SK-N-SH (cell line): ENCODE measurements around the gene DYRK1A. TPM values are rescaled to one million over a fixed set of nuclear protein-coding genes. Genes with fewer than 3 reads are reported as not detected.

Experiments
- CTCF ChIA-PET: fragments of 300-600, 350-600 bp; formaldehyde crosslinking; extraction: SDS; loops from one replicate; lab custom pipeline; 2021; lab: Yijun Ruan, JAX
- POLR2A ChIA-PET: fragments of 350-600 bp; sonication (Branson Sonifier 250); formaldehyde crosslinking; extraction: SDS; loops from one replicate; lab custom pipeline; 2020; ENCODE audit warnings: antibody characterized with exemption, inconsistent platforms; lab: Yijun Ruan, JAX
- DNase-seq: peaks from one replicate; pipeline ENCODE4 v3.0.0; 2012
- H2AFZ ChIP-seq: fragments of 200-600 bp; sonication (generic); 2 replicates; pipeline ENCODE4 v1.8.1; 2016; ENCODE audit warnings: antibody characterized with exemption, mild to moderate bottlenecking, low read depth
- H3F3A ChIP-seq: fragments of 200-600 bp; sonication (generic); replicated peaks from 2 replicates; pipeline ENCODE3; 2016; ENCODE audit warnings: antibody characterized with exemption, mild to moderate bottlenecking; ENCODE audit not compliant: insufficient read depth
- H3K27ac ChIP-seq, 2 experiments: fragments of 200-500 bp in 1 of 2; fragments of 200-600 bp in 1 of 2; sonication (Bioruptor generic) in 1 of 2; sonication (generic), shearing (Covaris generic) in 1 of 2; 2 replicates each; pipeline versions ENCODE4 v1.5.1 to v1.6.1; 2014 to 2016; ENCODE audit warnings: low read depth in 2 of 2, inconsistent platforms in 1 of 2, low read length in 1 of 2, mild to moderate bottlenecking in 1 of 2, mixed read lengths in 1 of 2
- H3K27me3 ChIP-seq: fragments of 200-600 bp; sonication (generic), shearing (Covaris generic); 2 replicates; pipeline ENCODE4 v1.6.1; 2016; ENCODE audit warnings: mixed run types; ENCODE audit not compliant: insufficient read depth
- H3K36me3 ChIP-seq, 2 experiments: fragments of 200-500 bp in 1 of 2; fragments of 200-600 bp in 1 of 2; sonication (Bioruptor generic) in 1 of 2; sonication (generic) in 1 of 2; replicated peaks in 1 of 2; 2 replicates each; pipeline versions ENCODE3 to v1.5.1; 2014 to 2016; ENCODE audit warnings: low read length in 1 of 2, mild to moderate bottlenecking in 1 of 2; ENCODE audit not compliant: insufficient read depth in 2 of 2, control insufficient read depth in 1 of 2
- H3K4me1 ChIP-seq, 2 experiments: fragments of 200-500 bp in 1 of 2; fragments of 200-600 bp in 1 of 2; sonication (Bioruptor generic) in 1 of 2; sonication (generic), shearing (Covaris generic) in 1 of 2; 2 replicates each; pipeline versions ENCODE4 v1.5.1 to v1.6.1; 2014 to 2016; ENCODE audit warnings: low read depth in 1 of 2, low read length in 1 of 2, mixed run types in 1 of 2; ENCODE audit not compliant: insufficient read depth in 2 of 2, control insufficient read depth in 1 of 2
- H3K4me2 ChIP-seq: fragments of 200-600 bp; sonication (generic), shearing (Covaris generic); 2 replicates; pipeline ENCODE4 v1.6.1; 2017; ENCODE audit warnings: mixed run types
- H3K4me3 ChIP-seq, 2 experiments: fragments of 200-500 bp in 1 of 2; fragments of 200-600 bp in 1 of 2; sonication (Bioruptor generic) in 1 of 2; sonication (generic), shearing (Covaris generic) in 1 of 2; 2 replicates each; pipeline versions ENCODE4 v1.5.1 to v1.8.1; 2014 to 2016; ENCODE audit warnings: low read depth in 2 of 2, inconsistent platforms in 1 of 2, low read length in 1 of 2, mild to moderate bottlenecking in 1 of 2, mixed read lengths in 1 of 2, moderate library complexity in 1 of 2
- H3K79me2 ChIP-seq: fragments of 200-600 bp; sonication (generic); 2 replicates; pipeline ENCODE4 v1.8.1; 2017; ENCODE audit warnings: mild to moderate bottlenecking; ENCODE audit not compliant: insufficient read depth
- H3K9ac ChIP-seq: fragments of 200-600 bp; sonication (generic); 2 replicates; pipeline ENCODE4 v1.6.1; 2017; ENCODE audit warnings: mixed run types
- H3K9me2 ChIP-seq: fragments of 200-600 bp; sonication (generic); 2 replicates; pipeline ENCODE4 v1.6.1; 2017; ENCODE audit warnings: mixed run types
- H3K9me3 ChIP-seq: fragments of 200-600 bp; sonication (generic); 2 replicates; pipeline ENCODE4 v1.6.1; 2017; ENCODE audit warnings: mixed run types, mild to moderate bottlenecking, moderate library complexity
- H4K20me1 ChIP-seq: fragments of 200-600 bp; sonication (generic); 2 replicates; pipeline ENCODE4 v1.6.1; 2017; ENCODE audit warnings: mild to moderate bottlenecking, mixed run types; ENCODE audit not compliant: insufficient read depth
- CHD2 ChIP-seq: fragments of 150-350 bp; IDR thresholded peaks from 2 replicates; pipeline ENCODE4 v1.6.1; 2018; ENCODE audit warnings: low read length; ENCODE audit not compliant: partially characterized antibody
- ELF1 ChIP-seq: IDR thresholded peaks from 2 replicates; pipeline ENCODE4 v1.4.0; 2012
- EZH2phosphoT487 ChIP-seq: fragments of 200-600 bp; sonication (generic); IDR thresholded peaks from 2 replicates; pipeline ENCODE4 v1.6.1; 2017; ENCODE audit warnings: low read depth, mixed run types, mild to moderate bottlenecking, antibody characterized with exemption, moderate library complexity, borderline replicate concordance
- FOXJ3 ChIP-seq: sonication (generic); formaldehyde crosslinking; IDR thresholded peaks from 2 replicates; pipeline ENCODE4 v1.5.1; 2020; ENCODE audit warnings: mild to moderate bottlenecking, missing genetic modification reagents
- GABPA ChIP-seq: IDR thresholded peaks from 2 replicates; pipeline ENCODE4 v1.4.0; 2012; ENCODE audit warnings: low read depth, mild to moderate bottlenecking
- IRF3 ChIP-seq: fragments of 150-350 bp; IDR thresholded peaks from 2 replicates; pipeline ENCODE4 v1.6.1; 2016; ENCODE audit warnings: mild to moderate bottlenecking, low read depth, low read length
- NFIC ChIP-seq: IDR thresholded peaks from 2 replicates; pipeline ENCODE4 v1.4.0; 2012; ENCODE audit warnings: borderline replicate concordance
- NRF1 ChIP-seq: IDR thresholded peaks from 2 replicates; pipeline ENCODE4 v1.6.1; 2012; ENCODE audit warnings: low read depth, mild to moderate bottlenecking, low read length
- PBX3 ChIP-seq: IDR thresholded peaks from 2 replicates; pipeline ENCODE4; 2012
- POLR2AphosphoS5 ChIP-seq: IDR thresholded peaks from 2 replicates; pipeline ENCODE4 v1.6.1; 2012; ENCODE audit warnings: low read depth, low read length
- RCOR1 ChIP-seq: fragments of 150-350 bp; IDR thresholded peaks from 2 replicates; pipeline ENCODE4 v1.6.1; 2017; ENCODE audit warnings: antibody characterized with exemption, low read length
- SMC3 ChIP-seq: IDR thresholded peaks from 2 replicates; pipeline ENCODE4 v1.6.1; 2012; ENCODE audit warnings: low read depth, low read length, improper control_type of control experiment
- TAF1 ChIP-seq: IDR thresholded peaks from 2 replicates; pipeline ENCODE4 v1.6.1; 2012; ENCODE audit warnings: low read depth, mild to moderate bottlenecking, low read length, moderate library complexity, borderline replicate concordance
- TCF12 ChIP-seq: IDR thresholded peaks from 2 replicates; pipeline ENCODE4 v1.4.0; 2012
- TEAD4 ChIP-seq: IDR thresholded peaks from 2 replicates; pipeline ENCODE4 v1.4.0; 2012; ENCODE audit warnings: mild to moderate bottlenecking, borderline replicate concordance; ENCODE audit not compliant: insufficient read depth
- YY1 ChIP-seq: IDR thresholded peaks from 2 replicates; pipeline ENCODE4 v1.4.0; 2012; ENCODE audit warnings: low read depth, mild to moderate bottlenecking
- WGBS: methylation state at CpG from one replicate; pipeline ENCODE4 v1.1.6; 2017; ENCODE audit warnings: low lambda C conversion rate; 5-methylcytosine and 5-hydroxymethylcytosine counted together
- polyA plus RNA-seq, 3 experiments: library from polyadenylated mRNA; depleted of rRNA; stranded (reverse); fragments of >200 nt; gene quantifications; 2 replicates each; pipeline ENCODE4 v1.2.3, GENCODE V29; 2012
- TF ChIP-seq, protein P1 (sequence below): fragments of 200-600 bp; sonication (generic); IDR thresholded peaks from 2 replicates; pipeline ENCODE4 v1.6.1; 2017; ENCODE audit warnings: antibody characterized with exemption, mild to moderate bottlenecking, moderate library complexity
- TF ChIP-seq, protein P2 (sequence below): fragments of 150-350 bp; IDR thresholded peaks from 2 replicates; pipeline ENCODE4 v1.6.1; 2017; ENCODE audit warnings: antibody characterized with exemption, low read length, low read depth, borderline replicate concordance

DYRK1A gene
- polyA plus RNA-seq, 1 of the 3 experiments (the other 2 are of a cell fraction) = 19.3 TPM

- 38% methylated on average over 8 of the region's 8 CpGs for WGBS
Measured at GRCh38 chr21:37370152-37371040, 3.8 kb downstream of the DYRK1A start.

GRCh38 chr21:37371041-37371397 lies 4.4 kb downstream of the DYRK1A start:
- DNase-seq = no peak
- H3K4me3 ChIP-seq = peak overlapping the region; percentile 90 to 92; a peak in 3 of 4 replicates
- peak overlapping the region; percentile 95 for H3K9ac ChIP-seq
- H3F3A ChIP-seq = peaks cover 34% of the 10 kb centered on the region
- peaks cover 24% of the 10 kb centered on the region in 2 experiments; a peak in 3 of 4 replicates for H3K4me1 ChIP-seq
- peaks cover 81% of the 10 kb centered on the region for H4K20me1 ChIP-seq
- TF ChIP-seq, protein P1, sequence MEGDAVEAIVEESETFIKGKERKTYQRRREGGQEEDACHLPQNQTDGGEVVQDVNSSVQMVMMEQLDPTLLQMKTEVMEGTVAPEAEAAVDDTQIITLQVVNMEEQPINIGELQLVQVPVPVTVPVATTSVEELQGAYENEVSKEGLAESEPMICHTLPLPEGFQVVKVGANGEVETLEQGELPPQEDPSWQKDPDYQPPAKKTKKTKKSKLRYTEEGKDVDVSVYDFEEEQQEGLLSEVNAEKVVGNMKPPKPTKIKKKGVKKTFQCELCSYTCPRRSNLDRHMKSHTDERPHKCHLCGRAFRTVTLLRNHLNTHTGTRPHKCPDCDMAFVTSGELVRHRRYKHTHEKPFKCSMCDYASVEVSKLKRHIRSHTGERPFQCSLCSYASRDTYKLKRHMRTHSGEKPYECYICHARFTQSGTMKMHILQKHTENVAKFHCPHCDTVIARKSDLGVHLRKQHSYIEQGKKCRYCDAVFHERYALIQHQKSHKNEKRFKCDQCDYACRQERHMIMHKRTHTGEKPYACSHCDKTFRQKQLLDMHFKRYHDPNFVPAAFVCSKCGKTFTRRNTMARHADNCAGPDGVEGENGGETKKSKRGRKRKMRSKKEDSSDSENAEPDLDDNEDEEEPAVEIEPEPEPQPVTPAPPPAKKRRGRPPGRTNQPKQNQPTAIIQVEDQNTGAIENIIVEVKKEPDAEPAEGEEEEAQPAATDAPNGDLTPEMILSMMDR = no peak
- no peak for TF ChIP-seq TEAD4
- no peak for TF ChIP-seq YY1
- no peak for TF ChIP-seq IRF3
- TF ChIP-seq POLR2AphosphoS5 = no peak
- no peak for TF ChIP-seq TAF1
- peak overlapping the region; percentile 89 for H3K4me2 ChIP-seq
- ChIA-PET POLR2A (no interaction called here), CTCF (interaction anchor here (0.8 to 4.6 kb wide), 3 partner anchors 21 to 126 kb away, joined by 3 to 20 read pairs (median 3); no protein-coding TSS in a partner anchor)
- H3K79me2 ChIP-seq = peaks cover 91% of the 10 kb centered on the region
- H3K9me2 ChIP-seq = no peaks in the 10 kb centered on the region
- H3K9me3 ChIP-seq = no peaks in the 10 kb centered on the region
- H3K36me3 ChIP-seq = no peaks in the 10 kb centered on the region
- no peaks in the 10 kb centered on the region for H3K27me3 ChIP-seq
- peak overlapping the region; percentile 47 to 82; a peak in 3 of 4 replicates for H3K27ac ChIP-seq
- WGBS = 89% methylated on average over 2 of the region's 2 CpGs
- no peak overlapping the region for H2AFZ ChIP-seq

More at GRCh38 chr21:37370152-37371040, 3.8 kb downstream of the DYRK1A start:
- no peaks in the 10 kb centered on the region for H3K9me3 ChIP-seq
- H3K79me2 ChIP-seq = peaks cover 85% of the 10 kb centered on the region
- TF ChIP-seq, protein P2, sequence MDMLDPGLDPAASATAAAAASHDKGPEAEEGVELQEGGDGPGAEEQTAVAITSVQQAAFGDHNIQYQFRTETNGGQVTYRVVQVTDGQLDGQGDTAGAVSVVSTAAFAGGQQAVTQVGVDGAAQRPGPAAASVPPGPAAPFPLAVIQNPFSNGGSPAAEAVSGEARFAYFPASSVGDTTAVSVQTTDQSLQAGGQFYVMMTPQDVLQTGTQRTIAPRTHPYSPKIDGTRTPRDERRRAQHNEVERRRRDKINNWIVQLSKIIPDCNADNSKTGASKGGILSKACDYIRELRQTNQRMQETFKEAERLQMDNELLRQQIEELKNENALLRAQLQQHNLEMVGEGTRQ = no peak
- TF ChIP-seq EZH2phosphoT487 (no peak), NFIC (no peak), SMC3 (no peak), FOXJ3 (no peak), TCF12 (peak; percentile 31), PBX3 (peak; percentile 13; the same call in 1 of the 2 replicates), TEAD4 (no peak), ELF1 (no peak), NRF1 (no peak), GABPA (no peak; the same call in 1 of the 2 replicates), RCOR1 (no peak), CHD2 (no peak)
- peaks cover 75% of the 10 kb centered on the region for H4K20me1 ChIP-seq
- H3K27ac ChIP-seq = peak overlapping the region; percentile 47 to 82
- H3K27me3 ChIP-seq = no peaks in the 10 kb centered on the region
- peak overlapping the region; percentile 90 to 92; a peak in 3 of 4 replicates for H3K4me3 ChIP-seq
- H3K9ac ChIP-seq = peak overlapping the region; percentile 95
- H3K4me1 ChIP-seq = peaks cover 24% of the 10 kb centered on the region in 2 experiments; a peak in 3 of 4 replicates
- H3K9me2 ChIP-seq = no peaks in the 10 kb centered on the region
- DNase-seq = no peak
- H3F3A ChIP-seq = peaks cover 34% of the 10 kb centered on the region
- no peak overlapping the region for H2AFZ ChIP-seq
- POLR2A ChIA-PET = no interaction called here
- H3K36me3 ChIP-seq = no peaks in the 10 kb centered on the region
- CTCF ChIA-PET = interaction anchor here (1.1 to 4.6 kb wide), 3 partner anchors 93 to 393 kb away, joined by 3 to 20 read pairs (median 3); no protein-coding TSS in a partner anchor
- peak overlapping the region; percentile 89 for H3K4me2 ChIP-seq
